ENCODE data around the gene ROBO1. TPM values are rescaled to one million over a fixed set of nuclear protein-coding genes. Genes with fewer than 3 reads are reported as not detected.

The ROBO1 gene
- total and polyA plus RNA-seq, 2 of the 13 experiments (the other 11 are each of a cell fraction or from before 2014, with no cell fraction given), result 52.2 to 71.0 TPM

- no peak for TF ChIP-seq ZBTB44 (CRISPR knock-in tag; IDR thresholded peaks at IDR 0.05)
- TF ChIP-seq NR2F6 (IDR thresholded peaks at IDR 0.05), result no peak
- no peak for TF ChIP-seq NR2F6 (CRISPR knock-in tag; IDR thresholded peaks at IDR 0.05)
- no peak for TF ChIP-seq TBX2 (CRISPR knock-in tag; IDR thresholded peaks at IDR 0.05; ENCODE audit: borderline replicate concordance)
- no peak for TF ChIP-seq LBX2 (CRISPR knock-in tag; IDR thresholded peaks at IDR 0.05; ENCODE audit: borderline replicate concordance)
- no peak for TF ChIP-seq ZFX (CRISPR knock-in tag; IDR thresholded peaks at IDR 0.05; ENCODE audit: low read depth)
- no peak for TF ChIP-seq ZNF639 (CRISPR knock-in tag; conservative IDR thresholded peaks at IDR 0.05)
- TF ChIP-seq ZNF329 (CRISPR knock-in tag; IDR thresholded peaks at IDR 0.05; ENCODE audit: low read depth), result no peak
- TF ChIP-seq MEIS2 (CRISPR knock-in tag; IDR thresholded peaks at IDR 0.05), result no peak
- no peak for TF ChIP-seq GATA4 (IDR thresholded peaks at IDR 0.05; ENCODE audit: borderline replicate concordance, low read depth)
- TF ChIP-seq TEAD3 (CRISPR knock-in tag; optimal IDR thresholded peaks at IDR 0.05; ENCODE audit: borderline replicate concordance), result no peak
- no peak for TF ChIP-seq ELF4 (CRISPR knock-in tag; IDR thresholded peaks at IDR 0.05; ENCODE audit: borderline replicate concordance)
These were observed 642.3 kb downstream of the ROBO1 start (continued) for GRCh38 chr3:79125313-79125984.
